Measurements from ENCODE around the gene LYPD3. TPM values are rescaled to one million over a fixed set of nuclear protein-coding genes. Genes with fewer than 3 reads are reported as not detected.
A peak's percentile ranks its signal among the peaks of the same experiment; 100 is the strongest.

Gene LYPD3
- total RNA-seq, 4 donors from 2014 or later: 185 to 612 (median 483) TPM

- no peak for DNase-seq (ENCODE audit: low spot score in 2 of 2)
- peaks cover 28% of the 10 kb centered on the region for H3K4me1 ChIP-seq
- H3K4me3 ChIP-seq: peak overlapping the region; percentile 69
- H3K9me3 ChIP-seq: no peaks in the 10 kb centered on the region
- H3K36me3 ChIP-seq: peaks cover 11% of the 10 kb centered on the region
- 89% methylated on average over 20 of the region's 23 CpGs for WGBS
- TF ChIP-seq EP300 (IDR thresholded peaks at IDR 0.05) (no peak), POLR2A (IDR thresholded peaks at IDR 0.05) (no peak), POLR2AphosphoS5 (IDR thresholded peaks at IDR 0.05) (no peak)
- H3K27me3 ChIP-seq: no peaks in the 10 kb centered on the region
- H3K27ac ChIP-seq: no peak overlapping the region
These were observed 37.1 kb upstream of the LYPD3 start for GRCh38 chr19:43502419-43502976.

- TF ChIP-seq POLR2A (IDR thresholded peaks at IDR 0.05) (no peak), EP300 (IDR thresholded peaks at IDR 0.05) (no peak), POLR2AphosphoS5 (IDR thresholded peaks at IDR 0.05) (no peak), CTCF (IDR thresholded peaks at IDR 0.05) (no peak)
- DNase-seq (ENCODE audit: low spot score in 2 of 2): no peak
- Histone ChIP-seq H3K27ac (no peak overlapping the region), H3K36me3 (peaks cover 18% of the 10 kb centered on the region), H3K9me3 (no peaks in the 10 kb centered on the region), H3K4me1 (peaks cover 28% of the 10 kb centered on the region), H3K4me3 (no peak overlapping the region), H3K27me3 (no peaks in the 10 kb centered on the region)
- 76% methylated on average over 34 of the region's 43 CpGs for WGBS
These were observed 36.4 kb upstream of the LYPD3 start for GRCh38 chr19:43501661-43502418.

GRCh38 chr19:43499042-43499441 lies 33.6 kb upstream of the LYPD3 start:
- Histone ChIP-seq H3K27me3 (no peaks in the 10 kb centered on the region), H3K27ac (no peak overlapping the region), H3K9me3 (no peaks in the 10 kb centered on the region), H3K4me3 (no peak overlapping the region), H3K36me3 (peaks cover 45% of the 10 kb centered on the region), H3K4me1 (peaks cover 19% of the 10 kb centered on the region)
- WGBS: 86% methylated on average over 3 of the region's 3 CpGs
- DNase-seq (ENCODE audit: low spot score in 2 of 2): no peak
- no peak for TF ChIP-seq EP300 (IDR thresholded peaks at IDR 0.05)
- TF ChIP-seq CTCF (IDR thresholded peaks at IDR 0.05): no peak
- no peak for TF ChIP-seq POLR2A (IDR thresholded peaks at IDR 0.05)
- no peak for TF ChIP-seq POLR2AphosphoS5 (IDR thresholded peaks at IDR 0.05)

- no peak overlapping the region for H3K27ac ChIP-seq
- H3K9me3 ChIP-seq: no peaks in the 10 kb centered on the region
- H3K36me3 ChIP-seq: peaks cover 45% of the 10 kb centered on the region
- H3K27me3 ChIP-seq: no peaks in the 10 kb centered on the region
- no peak overlapping the region for H3K4me3 ChIP-seq
- DNase-seq (ENCODE audit: low spot score in 2 of 2): no peak
- peaks cover 17% of the 10 kb centered on the region for H3K4me1 ChIP-seq
- no peak for TF ChIP-seq CTCF (IDR thresholded peaks at IDR 0.05)
- no peak for TF ChIP-seq POLR2A (IDR thresholded peaks at IDR 0.05)
- TF ChIP-seq EP300 (IDR thresholded peaks at IDR 0.05): no peak
- no peak for TF ChIP-seq POLR2AphosphoS5 (IDR thresholded peaks at IDR 0.05)
- 74% methylated on average over 5 of the region's 5 CpGs for WGBS
These were observed 32.9 kb upstream of the LYPD3 start for GRCh38 chr19:43498233-43498842.

- Histone ChIP-seq H3K4me1 (peaks cover 3% of the 10 kb centered on the region), H3K9me3 (no peaks in the 10 kb centered on the region), H3K36me3 (peaks cover 51% of the 10 kb centered on the region), H3K27ac (no peak overlapping the region), H3K27me3 (no peaks in the 10 kb centered on the region), H3K4me3 (no peak overlapping the region)
- no peak for DNase-seq (ENCODE audit: low spot score in 2 of 2)
- WGBS: 90% methylated on average over 7 of the region's 7 CpGs
- no peak for TF ChIP-seq EP300 (IDR thresholded peaks at IDR 0.05)
- no peak for TF ChIP-seq POLR2AphosphoS5 (IDR thresholded peaks at IDR 0.05)
- no peak for TF ChIP-seq POLR2A (IDR thresholded peaks at IDR 0.05)
- no peak for TF ChIP-seq CTCF (IDR thresholded peaks at IDR 0.05)
These were observed 31.6 kb upstream of the LYPD3 start for GRCh38 chr19:43496960-43497359.
